Measurements from ENCODE around the gene NOG. TPM values are rescaled to one million over a fixed set of nuclear protein-coding genes. Genes with fewer than 3 reads are reported as not detected.

NOG gene
- total RNA-seq, 1 experiment from 2014 or later = 0.15 TPM

- Histone ChIP-seq H3K9me3 (ENCODE audit: low read depth, low read length, poor library complexity, severe bottlenecking) (no peaks in the 10 kb centered on the region), H3K27me3 (replicated peaks; ENCODE audit: insufficient read depth, low read depth, low read length, poor library complexity) (peaks cover 9% of the 10 kb centered on the region), H3K4me1 (ENCODE audit: insufficient read depth, low read length, poor library complexity, severe bottlenecking) (no peaks in the 10 kb centered on the region), H3K27ac (ENCODE audit: low read depth, low read length, poor library complexity, severe bottlenecking) (no peak overlapping the region), H3K4me3 (ENCODE audit: low read depth, low read length, poor library complexity, severe bottlenecking) (no peak overlapping the region), H3K36me3 (ENCODE audit: insufficient read depth, low read length, poor library complexity, severe bottlenecking) (no peaks in the 10 kb centered on the region)
- no peak for DNase-seq (ENCODE audit: low spot score)
- TF ChIP-seq CTCF (conservative IDR thresholded peaks at IDR 0.05; ENCODE audit: low read depth, low read length) (no peak), EZH2 (IDR thresholded peaks at IDR 0.05; ENCODE audit: borderline replicate concordance, low read depth, low read length, poor library complexity, severe bottlenecking) (no peak)
- BruUV-seq (replicated peaks) = no TSS peak
- ChIA-PET CTCF (no interaction called here), POLR2A (ENCODE audit: low non-redundant PET) (no interaction called here)
- intact Hi-C loops (cut with micrococcal nuclease; ENCODE audit: unreplicated experiment) = no loop called here
Observed at GRCh38 chr17:56642424-56642823, 48.9 kb downstream of the NOG start.

Other genes with a start within 250 kb of the NOG start
- 2.7 TPM in 2 replicates for gene C17orf67, start 240.2 kb downstream of the NOG start, total RNA-seq (2021)
- 9.7 and 10.0 TPM in 2 replicates for gene DGKE, start 240.5 kb downstream of the NOG start, total RNA-seq (2021)

Measured in A673 (cell line).